GM12865 (cell line): ENCODE data around the gene OR52N1.

Experiments
- DNase-seq: peaks from one replicate; pipeline ENCODE4 v3.0.0; 2010; ENCODE audit warnings: low read depth
- H3K4me3 ChIP-seq: 2 replicates; pipeline ENCODE4 v1.5.1; 2011; ENCODE audit warnings: mild to moderate bottlenecking, low read depth, low read length, control low read depth
- CTCF ChIP-seq: IDR thresholded peaks from 2 replicates; pipeline ENCODE4 v1.5.1; 2011; ENCODE audit warnings: low read length, control low read depth, low read depth, inconsistent platforms; ENCODE audit not compliant: insufficient read depth; ENCODE audit errors: missing control alignments

OR52N1 gene

GRCh38 chr11:5737091-5737490 is 54.0 kb downstream of the OR52N1 start:
- H3K4me3 ChIP-seq: no peak overlapping the region
- TF ChIP-seq CTCF: no peak
- DNase-seq: no peak
